Limb (tissue), 2 donors: ENCODE data around the gene INPP4A.

Source experiments
- DNase-seq, 2 donors: peaks; one replicate each; pipeline ENCODE4 v3.0.0-alpha.2; 2016; ENCODE audit errors: extremely low spot score in 2 of 2

INPP4A gene

GRCh38 chr2:98632351-98632750 is 187.7 kb downstream of the INPP4A start:
- no peak for DNase-seq

GRCh38 chr2:98634406-98635092 is 189.9 kb downstream of the INPP4A start:
- DNase-seq: no peak

GRCh38 chr2:98637401-98638147 is 192.9 kb downstream of the INPP4A start:
- no peak for DNase-seq

DNA sequence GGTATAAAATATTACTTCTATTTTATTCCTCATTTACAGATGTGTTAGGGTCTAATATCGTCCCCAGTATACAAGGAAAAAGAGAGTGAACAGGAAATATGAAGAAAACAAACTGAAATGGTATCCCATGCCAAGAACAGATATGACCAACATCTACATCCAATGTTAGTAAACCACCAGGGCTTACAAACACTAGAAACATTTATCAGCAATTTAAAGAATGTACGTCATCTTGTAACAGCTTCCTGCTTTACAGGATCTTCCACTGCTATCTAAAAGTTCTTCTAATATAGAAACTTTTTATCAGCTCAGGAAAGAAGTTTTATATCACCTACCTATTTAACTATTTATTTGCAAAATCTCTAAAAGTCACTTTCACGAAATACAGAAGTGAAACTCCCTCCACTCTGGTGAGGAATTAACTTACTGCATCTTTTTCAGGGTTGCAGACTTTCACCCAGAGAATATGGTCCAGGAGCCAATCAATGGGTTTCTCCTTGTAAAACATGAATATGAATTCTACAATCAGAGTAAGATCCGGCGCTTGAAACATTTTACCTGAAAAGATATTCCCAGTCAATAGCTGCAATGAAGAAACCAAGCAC is 198.9 kb downstream of the INPP4A start:
- no peak for DNase-seq
